HCEC 1CT (cell line): Measurements from ENCODE around the gene FBRSL1.
"Not testable (repeated sequence)": the region's sequence is repeated elsewhere in the genome, so short reads cannot be mapped to it uniquely, and the experiment has no call there.

Experiments
- DNase-seq: peaks from one replicate; pipeline ENCODE4 v3.0.0-alpha.2; 2017

The FBRSL1 gene

GRCh38 chr12:132528564-132529106, 38.7 kb downstream of the FBRSL1 start:
- no peak for DNase-seq

- no peak for DNase-seq
These were observed 39.3 kb downstream of the FBRSL1 start for GRCh38 chr12:132529156-132529839.

GRCh38 chr12:132529906-132530305, 40.0 kb downstream of the FBRSL1 start:
- DNase-seq, result no peak

GRCh38 chr12:132530447-132530846, 40.5 kb downstream of the FBRSL1 start:
- no peak for DNase-seq

- DNase-seq, result no peak
These were observed 40.9 kb downstream of the FBRSL1 start for GRCh38 chr12:132530851-132531250.

- not testable (repeated sequence) for DNase-seq
These were observed 43.0 kb downstream of the FBRSL1 start for GRCh38 chr12:132532711-132533583.

- DNase-seq, result no peak
These were observed 43.6 kb downstream of the FBRSL1 start for GRCh38 chr12:132533584-132533958.

- no peak for DNase-seq
These were observed 44.1 kb downstream of the FBRSL1 start for GRCh38 chr12:132534076-132534475.

- no peak for DNase-seq
These were observed 45.1 kb downstream of the FBRSL1 start for GRCh38 chr12:132535019-132535418.

- DNase-seq, result no peak
These were observed 46.3 kb downstream of the FBRSL1 start for GRCh38 chr12:132536102-132536876.

GRCh38 chr12:132537049-132537448, 47.1 kb downstream of the FBRSL1 start:
- no peak for DNase-seq

GRCh38 chr12:132537836-132538662, 48.1 kb downstream of the FBRSL1 start:
- no peak for DNase-seq

- no peak for DNase-seq
These were observed 48.7 kb downstream of the FBRSL1 start for GRCh38 chr12:132538663-132538990.

GRCh38 chr12:132539016-132539773, 49.2 kb downstream of the FBRSL1 start:
- DNase-seq, result no peak

GRCh38 chr12:132540436-132540835, 50.5 kb downstream of the FBRSL1 start:
- no peak for DNase-seq

- DNase-seq, result no peak
These were observed 51.2 kb downstream of the FBRSL1 start for GRCh38 chr12:132541200-132541599.

GRCh38 chr12:132541996-132542395, 52.0 kb downstream of the FBRSL1 start:
- no peak for DNase-seq

- no peak for DNase-seq
These were observed 52.7 kb downstream of the FBRSL1 start for GRCh38 chr12:132542661-132543060.

GRCh38 chr12:132543298-132544079, 53.5 kb downstream of the FBRSL1 start:
- DNase-seq, result no peak

GRCh38 chr12:132544080-132544397, 54.1 kb downstream of the FBRSL1 start:
- no peak for DNase-seq

GRCh38 chr12:132544498-132544897, 54.5 kb downstream of the FBRSL1 start:
- DNase-seq, result no peak
